GM15510 (cell line): ENCODE measurements around the gene XIRP1.

Experiments
- POLR2A ChIP-seq: IDR thresholded peaks from 3 replicates; pipeline ENCODE4 v1.6.1; 2011; ENCODE audit warnings: borderline replicate concordance; ENCODE audit not compliant: insufficient read length; ENCODE audit errors: extremely low read depth

Gene XIRP1

DNA sequence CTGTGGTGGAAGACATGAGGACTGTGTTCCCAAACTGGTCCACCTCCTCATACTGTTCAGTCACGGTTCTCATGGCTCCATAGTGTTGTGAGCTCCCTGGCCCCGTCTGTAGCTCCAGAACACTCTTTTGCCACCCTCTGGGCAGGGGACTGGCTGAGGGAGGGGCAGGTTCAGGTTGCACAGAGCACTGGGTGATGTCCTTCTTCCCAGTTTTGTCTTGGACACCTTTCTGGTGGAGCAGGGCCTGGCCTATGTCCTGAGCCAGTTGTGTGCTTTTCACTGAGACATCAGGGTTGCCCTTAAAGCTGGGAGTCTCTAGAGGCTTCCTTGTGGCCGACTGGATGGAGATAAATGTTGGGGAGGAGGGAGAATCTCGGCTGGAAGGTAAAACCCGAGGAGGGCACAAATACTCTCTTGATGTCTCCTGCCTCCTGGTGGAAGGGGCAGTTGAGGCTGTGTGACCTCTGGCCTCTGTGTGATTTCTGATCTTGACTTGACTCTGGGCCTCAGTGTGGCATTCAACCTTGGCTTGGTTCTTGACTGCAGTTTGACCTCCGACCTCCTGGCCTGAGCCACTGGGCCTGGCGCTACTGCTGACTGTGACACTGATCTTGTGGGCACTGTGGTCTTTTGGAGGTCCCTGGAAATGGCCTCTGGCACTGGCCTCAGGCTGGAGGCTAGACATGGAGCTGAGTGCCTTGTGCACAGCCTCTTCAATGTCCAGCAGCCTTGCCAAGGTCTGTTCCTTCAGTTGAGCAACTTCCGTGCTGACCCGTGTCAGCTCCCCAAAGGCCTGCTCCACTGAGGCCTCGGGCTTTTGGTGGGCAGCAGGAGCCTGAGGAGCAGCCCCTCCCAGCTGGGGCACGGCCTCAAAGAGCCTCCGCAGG lies 8.1 kb downstream of the XIRP1 start:
- TF ChIP-seq POLR2A, result no peak

- TF ChIP-seq POLR2A, result no peak
Observed at GRCh38 chr3:39183211-39184080, 8.9 kb downstream of the XIRP1 start.

GRCh38 chr3:39181408-39182335 lies 10.7 kb downstream of the XIRP1 start:
- TF ChIP-seq POLR2A, result no peak

GRCh38 chr3:39180546-39181346 lies 11.6 kb downstream of the XIRP1 start:
- TF ChIP-seq POLR2A, result no peak

DNA sequence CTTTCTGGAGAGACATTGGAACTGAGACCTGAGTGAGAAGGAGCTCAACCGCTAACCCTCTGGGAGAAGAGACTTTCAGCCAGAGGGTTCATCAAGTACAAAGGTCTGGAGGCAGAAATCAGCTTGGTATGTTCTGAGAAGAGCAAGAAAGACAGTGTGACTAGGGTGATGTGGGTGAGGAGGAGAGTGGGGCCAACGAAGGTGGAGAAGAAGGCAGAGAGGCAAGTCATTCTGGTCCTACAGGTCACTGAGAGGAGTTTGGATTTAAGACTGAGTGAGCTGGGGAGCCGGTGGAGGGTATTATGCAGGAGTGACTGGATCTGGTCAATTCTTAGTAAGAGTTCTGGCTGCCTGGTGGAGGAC lies 12.2 kb downstream of the XIRP1 start:
- no peak for TF ChIP-seq POLR2A

DNA sequence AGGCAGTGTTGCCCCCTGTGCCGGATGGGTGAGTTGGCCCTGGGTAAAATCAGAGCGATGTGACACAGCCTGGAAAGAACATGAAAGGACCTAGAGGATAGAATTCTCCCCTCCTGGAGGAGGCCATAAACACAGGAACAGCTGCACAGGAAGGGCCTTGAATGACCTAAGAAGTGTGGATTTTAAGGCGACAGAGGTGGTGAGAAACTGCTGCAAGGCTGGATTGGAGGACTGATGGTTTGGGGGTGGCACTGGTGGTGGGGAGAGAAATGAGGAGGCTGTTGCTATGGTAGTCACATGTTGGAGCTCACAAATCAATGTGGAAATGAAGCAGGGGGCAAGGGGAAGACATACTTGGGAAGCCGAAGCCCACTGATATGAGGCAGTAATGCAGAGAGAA lies 13.8 kb downstream of the XIRP1 start:
- no peak for TF ChIP-seq POLR2A

- TF ChIP-seq POLR2A, result peak; percentile 58
Observed at GRCh38 chr3:39177708-39178332, 14.6 kb downstream of the XIRP1 start.

- TF ChIP-seq POLR2A, result no peak
Observed at GRCh38 chr3:39176025-39176714, 16.2 kb downstream of the XIRP1 start.

DNA sequence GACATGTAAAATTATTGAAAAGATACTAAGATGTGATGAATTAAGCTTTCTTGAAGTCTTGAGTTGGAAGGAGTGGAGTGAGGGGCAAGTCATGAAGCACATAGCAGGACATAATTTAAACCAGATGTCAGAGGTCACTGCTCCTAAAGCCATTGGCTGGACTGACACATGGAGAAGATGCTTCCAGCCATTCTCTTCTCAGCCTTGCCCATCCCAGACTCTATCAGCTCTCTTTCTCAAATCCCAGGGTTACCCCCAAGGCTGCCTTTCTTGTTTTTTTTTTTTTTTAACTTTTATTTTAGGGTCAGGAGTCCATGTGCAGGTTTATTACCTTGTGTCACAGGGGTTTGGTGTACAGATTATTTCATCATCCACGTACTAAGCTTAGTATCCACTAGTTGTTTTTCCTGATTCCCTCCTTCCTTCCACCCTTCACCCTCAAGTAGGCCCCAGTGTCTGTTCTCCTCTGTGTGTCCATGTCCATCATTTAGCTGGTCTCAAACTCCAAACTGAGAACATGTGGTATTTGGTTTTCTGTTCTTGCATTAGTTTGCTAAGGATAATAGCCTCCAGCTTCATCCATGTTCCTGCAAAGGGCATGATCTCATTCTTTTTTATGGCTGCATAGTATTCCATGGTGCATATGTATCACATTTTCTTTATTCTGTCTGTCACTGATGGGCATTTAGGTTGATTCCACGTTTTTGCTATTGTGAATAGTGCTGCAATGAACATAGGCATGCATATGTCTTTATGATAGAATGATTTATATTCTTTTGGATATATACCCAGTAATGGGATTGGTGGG lies 18.9 kb downstream of the XIRP1 start:
- TF ChIP-seq POLR2A, result no peak

- no peak for TF ChIP-seq POLR2A
Observed at GRCh38 chr3:39171860-39172259, 20.5 kb downstream of the XIRP1 start.

- no peak for TF ChIP-seq POLR2A
Observed at GRCh38 chr3:39170461-39170860, 21.9 kb downstream of the XIRP1 start.

GRCh38 chr3:39169712-39170111 lies 22.7 kb downstream of the XIRP1 start:
- no peak for TF ChIP-seq POLR2A
